Peyer's patch (tissue), 4 donors: ENCODE measurements around the gene TCEAL1. TPM values are rescaled to one million over a fixed set of nuclear protein-coding genes. Genes with fewer than 3 reads are reported as not detected.
"Not testable (repeated sequence)": the region's sequence is repeated elsewhere in the genome, so short reads cannot be mapped to it uniquely, and the experiment has no call there.

Source experiments
- DNase-seq, 3 donors: peaks; one replicate each; pipeline ENCODE4 v3.0.0-alpha.2; 2017 to 2019
- H3K27ac ChIP-seq, 4 donors: fragments of 200-600 bp; sonication (generic); one replicate each; pipeline ENCODE4 v1.5.1; 2016 to 2019
- H3K27me3 ChIP-seq, 2 donors: fragments of 200-600 bp; sonication (generic); one replicate each; pipeline ENCODE4 v1.5.1; 2019
- H3K36me3 ChIP-seq, 3 donors: fragments of 200-600 bp; sonication (generic); one replicate each; pipeline ENCODE4 v1.5.1; 2016 to 2019
- H3K4me1 ChIP-seq, 4 donors: fragments of 200-600 bp; sonication (generic); one replicate each; pipeline ENCODE4 v1.5.1; 2016 to 2019
- H3K4me3 ChIP-seq, 4 donors: fragments of 200-600 bp; sonication (generic); 1 replicate in 3 of 4; 2 replicates in 1 of 4; pipeline ENCODE4 v1.5.1; 2016 to 2019; ENCODE audit warnings: mild to moderate bottlenecking in 1 of 4
- H3K9me3 ChIP-seq, 4 donors: fragments of 200-600 bp; sonication (generic); one replicate each; pipeline ENCODE4 v1.5.1; 2016 to 2019; ENCODE audit warnings: mild to moderate bottlenecking in 1 of 4
- POLR2A ChIP-seq, 2 donors: fragments of 450-650 bp; IDR thresholded peaks; one replicate each; pipeline ENCODE4 v1.5.1; 2017; ENCODE audit warnings: antibody characterized with exemption in 2 of 2, mild to moderate bottlenecking in 2 of 2, moderate library complexity in 2 of 2
- total RNA-seq, 4 donors: library from RNA; depleted of rRNA; stranded (reverse); fragments of >200 nt; gene quantifications; one replicate each; pipeline ENCODE4 v1.1.0, GENCODE V29; 2016
- TF ChIP-seq, protein P1 (sequence below), 6 experiments: fragments of 450-650 bp in 4 of 6; fragments of 200-600 bp in 2 of 6; sonication (generic) in 1 of 6; IDR thresholded peaks; one replicate each; pipeline ENCODE4 v1.5.1; 2017 to 2019; ENCODE audit warnings: antibody characterized with exemption in 6 of 6, mild to moderate bottlenecking in 3 of 6, moderate library complexity in 1 of 6

Gene TCEAL1
- total RNA-seq, 4 donors from 2014 or later = 21.2 to 38.8 (median 31.4) TPM

DNA sequence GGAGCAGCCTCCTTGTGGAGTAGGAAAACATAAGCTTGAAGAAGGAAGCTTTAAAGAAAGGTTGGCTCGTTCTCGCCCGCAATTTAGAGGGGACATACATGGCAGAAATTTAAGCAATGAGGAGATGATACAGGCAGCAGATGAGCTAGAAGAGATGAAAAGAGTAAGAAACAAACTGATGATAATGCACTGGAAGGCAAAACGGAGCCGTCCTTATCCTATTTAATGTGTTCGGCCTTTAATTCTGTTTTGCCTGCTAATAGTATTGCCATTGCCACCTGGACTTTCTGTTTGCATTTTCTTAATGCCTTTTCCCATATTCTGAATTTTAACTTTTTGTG, 1.4 kb downstream of the TCEAL1 start:
- no peak for DNase-seq
- TF ChIP-seq, protein P1, sequence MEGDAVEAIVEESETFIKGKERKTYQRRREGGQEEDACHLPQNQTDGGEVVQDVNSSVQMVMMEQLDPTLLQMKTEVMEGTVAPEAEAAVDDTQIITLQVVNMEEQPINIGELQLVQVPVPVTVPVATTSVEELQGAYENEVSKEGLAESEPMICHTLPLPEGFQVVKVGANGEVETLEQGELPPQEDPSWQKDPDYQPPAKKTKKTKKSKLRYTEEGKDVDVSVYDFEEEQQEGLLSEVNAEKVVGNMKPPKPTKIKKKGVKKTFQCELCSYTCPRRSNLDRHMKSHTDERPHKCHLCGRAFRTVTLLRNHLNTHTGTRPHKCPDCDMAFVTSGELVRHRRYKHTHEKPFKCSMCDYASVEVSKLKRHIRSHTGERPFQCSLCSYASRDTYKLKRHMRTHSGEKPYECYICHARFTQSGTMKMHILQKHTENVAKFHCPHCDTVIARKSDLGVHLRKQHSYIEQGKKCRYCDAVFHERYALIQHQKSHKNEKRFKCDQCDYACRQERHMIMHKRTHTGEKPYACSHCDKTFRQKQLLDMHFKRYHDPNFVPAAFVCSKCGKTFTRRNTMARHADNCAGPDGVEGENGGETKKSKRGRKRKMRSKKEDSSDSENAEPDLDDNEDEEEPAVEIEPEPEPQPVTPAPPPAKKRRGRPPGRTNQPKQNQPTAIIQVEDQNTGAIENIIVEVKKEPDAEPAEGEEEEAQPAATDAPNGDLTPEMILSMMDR (IDR thresholded peaks at IDR 0.05) = no peak
- TF ChIP-seq POLR2A (IDR thresholded peaks at IDR 0.05) = no peak
- H3K36me3 ChIP-seq = no peaks in the 10 kb centered on the region
- peak overlapping the region; percentile 68 to 90 (median 81) for H3K27ac ChIP-seq
- H3K4me1 ChIP-seq = no peaks in the 10 kb centered on the region
- no peaks in the 10 kb centered on the region for H3K27me3 ChIP-seq
- no peaks in the 10 kb centered on the region for H3K9me3 ChIP-seq
- peak overlapping the region; percentile 51 to 76 (median 60) for H3K4me3 ChIP-seq

DNA sequence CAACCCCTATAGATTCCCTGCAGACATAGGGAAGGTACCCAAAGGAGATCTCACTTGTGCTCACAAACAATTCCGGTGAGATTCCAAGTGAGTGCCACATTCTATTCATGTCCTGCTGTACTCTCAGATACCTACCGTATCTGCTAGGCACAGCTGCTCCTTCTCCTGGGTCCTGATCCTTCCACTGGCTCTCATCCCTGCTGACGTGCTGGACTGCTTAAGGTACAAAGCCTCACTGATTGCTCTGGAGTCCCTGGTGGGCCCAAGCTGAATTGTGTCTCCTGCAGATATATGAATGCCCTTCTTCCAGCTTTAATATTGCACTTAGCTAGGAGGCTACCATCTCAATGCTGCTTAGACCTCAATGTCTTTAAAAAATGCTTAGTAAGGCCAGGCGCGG, 2.4 kb downstream of the TCEAL1 start:
- DNase-seq = no peak
- Histone ChIP-seq H3K36me3 (no peaks in the 10 kb centered on the region), H3K4me3 (no peak overlapping the region), H3K9me3 (no peaks in the 10 kb centered on the region), H3K4me1 (no peaks in the 10 kb centered on the region), H3K27ac (no peak overlapping the region), H3K27me3 (no peaks in the 10 kb centered on the region)
- no peak for TF ChIP-seq POLR2A (IDR thresholded peaks at IDR 0.05)
- TF ChIP-seq, protein P1 (IDR thresholded peaks at IDR 0.05) = no peak

DNA sequence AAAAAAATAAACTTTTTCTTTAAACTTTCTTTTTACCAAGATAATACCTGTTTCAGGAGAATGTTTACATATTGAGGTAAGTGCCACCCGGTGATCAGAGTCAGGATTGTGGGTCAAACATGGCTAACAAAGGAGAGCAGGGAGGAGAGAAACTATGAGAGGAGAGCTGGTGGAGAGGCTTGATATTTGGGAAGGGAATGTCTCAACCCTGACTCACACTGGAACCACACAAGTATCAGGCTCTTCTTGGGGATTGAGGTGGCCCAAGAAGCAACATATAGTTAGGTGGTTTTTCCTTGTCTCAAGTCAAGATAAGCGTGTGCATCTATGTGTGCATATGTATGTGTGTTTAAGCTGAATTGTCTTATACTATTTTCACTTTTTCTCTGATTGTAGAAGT, 6.7 kb downstream of the TCEAL1 start:
- Histone ChIP-seq H3K27me3 (no peaks in the 10 kb centered on the region), H3K36me3 (no peaks in the 10 kb centered on the region), H3K4me3 (no peak overlapping the region), H3K4me1 (no peaks in the 10 kb centered on the region), H3K27ac (no peak overlapping the region), H3K9me3 (no peaks in the 10 kb centered on the region)
- no peak for DNase-seq
- TF ChIP-seq, protein P1 (IDR thresholded peaks at IDR 0.05) = no peak
- TF ChIP-seq POLR2A (IDR thresholded peaks at IDR 0.05) = no peak

DNA sequence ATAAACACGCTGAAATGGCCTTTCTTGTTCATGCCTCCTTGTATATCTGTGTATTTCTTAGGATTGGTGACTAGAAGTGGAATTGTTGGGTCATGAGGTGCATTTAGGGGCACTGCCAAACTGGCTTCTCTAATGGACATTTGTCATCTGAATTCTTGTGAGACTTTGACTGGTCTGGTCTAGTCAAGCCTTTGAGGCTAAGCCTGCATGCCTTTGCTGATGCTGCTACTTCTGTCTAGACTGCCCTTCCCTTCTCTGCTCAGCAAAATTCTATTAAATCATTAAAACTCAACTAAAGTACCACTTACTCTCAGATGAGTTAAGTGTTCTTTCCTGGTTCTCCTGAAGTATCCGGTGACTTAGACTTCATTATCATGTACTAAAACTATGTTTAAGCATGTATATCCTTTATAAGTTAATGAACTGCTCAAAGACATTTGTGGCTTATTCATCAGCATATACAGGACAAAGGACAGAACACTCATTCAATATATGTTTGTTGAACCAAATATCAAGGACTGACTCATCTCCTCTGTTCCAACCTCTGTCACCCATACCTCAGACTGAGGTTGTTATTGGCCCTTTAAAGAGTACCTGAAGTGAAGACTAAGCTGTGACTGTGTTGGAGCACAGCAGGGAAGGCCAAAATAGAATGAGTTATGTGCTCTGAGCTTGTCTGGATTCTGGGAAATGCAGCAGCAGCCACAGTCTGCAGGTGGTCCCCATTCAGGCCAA, 9.0 kb downstream of the TCEAL1 start:
- Histone ChIP-seq H3K9me3 (no peaks in the 10 kb centered on the region), H3K36me3 (no peaks in the 10 kb centered on the region), H3K4me3 (no peak overlapping the region), H3K4me1 (no peaks in the 10 kb centered on the region), H3K27me3 (no peaks in the 10 kb centered on the region), H3K27ac (no peak overlapping the region)
- TF ChIP-seq, protein P1 (IDR thresholded peaks at IDR 0.05) = no peak
- no peak for TF ChIP-seq POLR2A (IDR thresholded peaks at IDR 0.05)
- DNase-seq = no peak

DNA sequence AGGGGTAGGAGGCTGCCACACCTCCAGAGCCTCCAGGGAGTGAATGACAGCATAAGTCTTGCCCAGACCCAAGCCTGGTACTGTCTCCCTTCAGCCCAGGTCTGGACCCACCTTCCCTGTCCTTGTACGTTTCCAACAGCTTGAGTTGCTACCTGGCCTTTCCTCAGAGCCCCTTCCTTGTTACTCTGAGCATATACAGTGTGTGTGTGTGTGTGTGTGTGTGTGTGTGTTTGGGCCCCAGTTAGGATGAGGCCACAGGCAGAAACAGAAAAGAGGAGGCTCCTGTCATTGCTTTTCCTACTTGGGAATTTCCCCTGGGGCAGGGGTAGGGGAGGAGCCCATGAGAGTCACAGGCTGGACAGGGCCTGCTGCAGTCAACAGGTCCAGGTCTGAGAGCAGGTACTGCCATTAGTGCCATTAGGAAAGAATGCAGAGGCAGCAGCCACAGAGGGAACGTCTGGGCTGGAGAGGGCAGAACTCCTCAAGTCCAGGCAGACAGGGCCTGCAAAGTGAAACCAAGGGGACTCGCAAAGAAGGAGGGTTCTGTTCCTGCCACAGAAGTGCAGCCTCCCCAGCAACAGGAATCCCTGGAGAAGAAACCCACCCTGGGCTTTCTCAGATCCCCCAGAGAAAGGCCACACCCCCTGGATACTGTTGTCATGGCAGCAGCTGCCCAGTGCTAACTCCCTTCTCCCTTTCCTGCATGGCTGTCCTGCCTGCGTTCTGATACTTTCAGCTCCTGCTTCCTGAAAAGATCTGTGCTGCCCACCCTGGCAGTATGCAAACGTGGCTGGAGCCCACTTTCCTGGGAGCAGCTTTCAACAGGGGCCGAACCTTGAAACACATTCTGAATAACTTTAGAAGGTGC, 9.9 kb downstream of the TCEAL1 start:
- H3K27me3 ChIP-seq, H3K27ac ChIP-seq, H3K4me1 ChIP-seq, H3K4me3 ChIP-seq, H3K9me3 ChIP-seq, H3K36me3 ChIP-seq, DNase-seq: not testable (repeated sequence)
